Activated T-helper 1 cell treated with anti-CD3 and anti-CD28 coated beads, Interleukin-12 subunit alpha, Interleukin-12 subunit beta, Interleukin-2, Interleukin-4 antibody, amounts not matched to agents 30 ng/mL and 10 ng/mL and 1 ng/mL, durations not matched to agents 14 hours and 24 hours and 36 hours (primary cell): ENCODE results near the gene CAMK1. TPM values are rescaled to one million over a fixed set of nuclear protein-coding genes. Genes with fewer than 3 reads are reported as not detected.

Experiments
- DNase-seq: peaks from one replicate; pipeline ENCODE4 v3.0.0; 2021; ENCODE audit warnings: low spot score
- H3K27ac Mint-ChIP-seq: one replicate; pipeline ENCODE4 v1.8.0; 2021; ENCODE audit warnings: mild to moderate bottlenecking, mixed read lengths
- H3K27me3 Mint-ChIP-seq: one replicate; pipeline ENCODE4 v1.8.0; 2022; ENCODE audit warnings: mild to moderate bottlenecking, moderate library complexity, mixed read lengths; ENCODE audit not compliant: insufficient read depth
- H3K36me3 Mint-ChIP-seq: one replicate; pipeline ENCODE4 v1.8.0; 2021; ENCODE audit warnings: low read depth, mixed read lengths
- H3K4me1 Mint-ChIP-seq: one replicate; pipeline ENCODE4 v1.8.0; 2021; ENCODE audit warnings: low read depth, mixed read lengths
- H3K4me3 Mint-ChIP-seq: one replicate; pipeline ENCODE4 v1.8.0; 2021; ENCODE audit warnings: mild to moderate bottlenecking, moderate library complexity, mixed read lengths
- H3K9me3 Mint-ChIP-seq: one replicate; pipeline ENCODE4 v1.8.0; 2021; ENCODE audit warnings: mixed read lengths
- intact Hi-C: fragments of 100-400 bp; cut with micrococcal nuclease; formaldehyde crosslinking; loops from one replicate; pipeline ENCODE4 v1.15.1; 2024
- total RNA-seq: library from RNA; stranded (reverse); gene quantifications from 2 replicates; pipeline ENCODE4 v1.2.3, GENCODE V29; 2022

CAMK1 gene
- 55.0 and 57.8 TPM in 2 replicates for total RNA-seq

- DNase-seq: peak; percentile 67
- Mint-ChIP-seq H3K9me3 (no peaks in the 10 kb centered on the region), H3K4me3 (peak within 1 kb of the TSS; percentile 80), H3K4me1 (peaks cover 30% of the 10 kb centered on the region), H3K36me3 (peaks cover 12% of the 10 kb centered on the region), H3K27ac (peak within 1 kb of the TSS; percentile 71), H3K27me3 (peaks cover 2% of the 10 kb centered on the region)
- intact Hi-C loops: loop anchor here (1.0 to 2.0 kb wide), 3 partner anchors 9 to 19 kb away; no protein-coding TSS in a partner anchor
Measured at GRCh38 chr3:9769426-9770275, at the start of gene CAMK1. CAMK1 (minus strand) TSS chr3:9769947; CDS start chr3:9767749, 2,198 bp downstream.

DNA sequence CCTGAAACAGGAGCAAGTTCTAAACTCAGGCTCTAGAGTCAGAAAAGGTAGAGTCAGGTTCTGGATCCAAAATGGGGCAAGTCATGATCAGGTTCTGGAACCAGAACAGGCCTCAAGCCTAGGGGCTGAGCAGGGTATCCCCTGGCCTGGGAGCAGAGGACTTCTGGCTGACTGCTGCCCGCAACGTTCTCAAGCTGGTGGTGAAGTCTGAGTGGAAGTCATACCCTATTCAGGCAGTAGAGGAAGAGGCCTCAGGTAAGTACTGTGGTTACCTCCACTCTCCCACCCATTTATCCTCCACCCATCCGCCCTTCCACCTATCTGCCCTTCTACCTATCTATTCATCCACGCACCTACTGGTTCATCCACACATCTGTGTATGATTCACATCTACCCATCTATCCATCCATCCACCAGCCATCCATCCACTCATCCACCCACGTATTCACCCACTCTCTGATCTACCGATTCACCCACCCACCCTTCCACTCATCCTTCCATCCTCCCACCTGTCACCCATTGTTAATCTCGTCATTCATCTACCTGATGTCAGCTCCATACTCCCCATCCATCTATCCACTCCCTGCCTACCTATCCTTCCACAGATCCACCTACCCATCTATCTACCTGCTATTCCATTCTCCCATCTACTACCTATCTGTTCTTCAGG lies 49.1 kb upstream of the CAMK1 start:
- intact Hi-C loops: no loop called here
- peaks cover 7% of the 10 kb centered on the region for H3K4me1 Mint-ChIP-seq
- H3K27me3 Mint-ChIP-seq: no peaks in the 10 kb centered on the region
- H3K36me3 Mint-ChIP-seq: peaks cover 17% of the 10 kb centered on the region
- no peak overlapping the region for H3K4me3 Mint-ChIP-seq
- no peaks in the 10 kb centered on the region for H3K9me3 Mint-ChIP-seq
- DNase-seq: no peak
- H3K27ac Mint-ChIP-seq: peak overlapping the region; percentile 19

DNA sequence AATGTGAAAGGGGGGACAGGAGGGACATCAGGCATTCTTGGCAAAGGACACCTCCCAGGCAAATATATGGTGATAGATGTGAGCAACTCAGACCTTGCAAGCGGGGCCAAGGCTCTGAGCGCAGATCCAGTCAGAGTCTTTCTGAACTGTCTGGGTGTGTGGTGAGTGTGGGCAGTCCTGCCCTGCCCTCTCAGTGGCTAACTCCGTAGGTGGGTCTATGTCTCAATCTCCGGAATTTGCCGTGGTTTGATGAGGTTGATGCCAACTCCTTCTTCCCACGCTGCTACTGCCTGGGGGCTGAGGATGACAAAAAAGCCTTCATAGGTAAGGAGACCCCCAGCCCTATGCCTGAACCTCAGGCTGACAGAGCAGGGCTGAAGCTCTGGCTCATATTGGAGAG lies 47.7 kb upstream of the CAMK1 start:
- H3K4me1 Mint-ChIP-seq: peaks cover 7% of the 10 kb centered on the region
- intact Hi-C loops: no loop called here
- no peak overlapping the region for H3K27ac Mint-ChIP-seq
- no peaks in the 10 kb centered on the region for H3K9me3 Mint-ChIP-seq
- H3K4me3 Mint-ChIP-seq: no peak overlapping the region
- no peak for DNase-seq
- no peaks in the 10 kb centered on the region for H3K27me3 Mint-ChIP-seq
- peaks cover 17% of the 10 kb centered on the region for H3K36me3 Mint-ChIP-seq

DNA sequence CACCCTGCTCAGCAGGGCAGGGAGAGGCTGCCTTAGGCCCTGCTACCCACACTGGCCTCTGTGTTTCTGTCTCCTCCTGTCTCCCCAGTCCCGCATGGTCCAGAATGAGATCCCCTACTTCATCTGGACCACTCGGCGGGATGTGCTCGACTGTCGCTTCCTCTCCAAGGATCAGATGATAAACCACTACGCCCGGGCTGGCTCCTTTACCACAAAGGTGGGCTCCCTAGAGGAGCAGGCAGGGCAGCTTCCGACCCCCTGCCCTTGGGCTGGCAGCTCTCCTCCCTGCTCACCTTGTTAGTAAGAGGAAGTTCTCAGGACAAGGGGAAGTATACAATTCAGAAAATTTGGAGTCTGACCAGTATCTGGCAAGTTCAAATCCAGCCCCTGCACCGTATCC lies 46.2 kb upstream of the CAMK1 start:
- no peak for DNase-seq
- no peaks in the 10 kb centered on the region for H3K27me3 Mint-ChIP-seq
- intact Hi-C loops: no loop called here
- H3K36me3 Mint-ChIP-seq: peaks cover 20% of the 10 kb centered on the region
- no peak overlapping the region for H3K27ac Mint-ChIP-seq
- H3K4me3 Mint-ChIP-seq: no peak overlapping the region
- peaks cover 14% of the 10 kb centered on the region for H3K4me1 Mint-ChIP-seq
- H3K9me3 Mint-ChIP-seq: no peaks in the 10 kb centered on the region

DNA sequence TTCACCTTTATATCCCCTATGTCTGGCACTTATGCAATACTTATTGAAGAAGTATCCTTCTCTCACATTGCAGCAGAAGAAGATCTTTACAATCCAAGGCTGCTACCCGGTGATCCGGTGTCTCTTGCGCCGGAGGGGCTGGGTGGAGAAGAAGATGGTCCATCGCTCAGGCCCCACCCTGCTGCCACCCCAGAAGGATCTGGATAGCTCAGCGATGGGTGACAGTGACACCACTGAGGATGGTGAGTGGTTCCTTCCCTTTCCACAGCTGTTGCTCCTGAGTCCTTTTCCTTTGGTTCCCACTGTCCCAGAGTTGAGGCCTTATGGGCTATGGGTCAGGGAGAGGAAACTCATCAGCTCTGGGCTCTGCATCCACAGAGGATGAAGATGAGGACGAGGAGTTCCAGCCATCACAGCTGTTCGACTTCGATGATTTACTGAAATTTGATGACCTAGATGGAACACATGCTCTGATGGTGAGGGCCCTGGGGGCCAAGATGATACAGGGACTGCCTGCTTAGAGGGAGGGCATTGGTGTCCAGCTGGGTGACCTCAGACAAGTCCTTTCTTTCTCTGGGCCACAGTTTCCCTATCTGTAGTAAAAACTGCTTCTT lies 43.2 kb upstream of the CAMK1 start:
- H3K4me1 Mint-ChIP-seq: peaks cover 29% of the 10 kb centered on the region
- DNase-seq: no peak
- intact Hi-C loops: no loop called here
- H3K27me3 Mint-ChIP-seq: no peaks in the 10 kb centered on the region
- no peak overlapping the region for H3K27ac Mint-ChIP-seq
- H3K4me3 Mint-ChIP-seq: no peak overlapping the region
- H3K9me3 Mint-ChIP-seq: no peaks in the 10 kb centered on the region
- peaks cover 26% of the 10 kb centered on the region for H3K36me3 Mint-ChIP-seq

DNA sequence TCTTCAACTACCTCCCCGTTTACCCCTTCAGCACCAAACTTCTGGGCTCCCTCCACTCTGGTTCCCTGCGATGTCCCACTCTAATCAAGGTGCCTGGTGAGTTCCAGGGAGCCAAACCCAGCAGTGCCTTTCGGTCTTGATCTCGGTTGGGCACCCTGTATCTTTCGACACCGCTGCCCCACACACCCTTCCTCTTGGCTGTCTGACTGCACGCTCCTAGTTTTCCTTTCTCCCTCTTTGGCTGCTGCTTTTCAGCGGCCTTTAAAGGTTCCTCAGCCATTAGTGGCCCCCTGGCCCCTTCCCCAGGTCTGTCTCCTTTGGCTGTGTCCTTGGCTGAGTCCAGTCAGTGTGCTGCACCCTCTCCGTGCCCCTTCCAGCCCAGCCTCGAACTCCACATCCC lies 41.1 kb upstream of the CAMK1 start:
- peak overlapping the region; percentile 68 for H3K27ac Mint-ChIP-seq
- peaks cover 40% of the 10 kb centered on the region for H3K4me1 Mint-ChIP-seq

GRCh38 chr3:9810433-9810770 lies 40.7 kb upstream of the CAMK1 start:
- no peak for DNase-seq
- Mint-ChIP-seq H3K36me3 (peaks cover 30% of the 10 kb centered on the region), H3K4me3 (peak overlapping the region; percentile 67), H3K9me3 (no peaks in the 10 kb centered on the region), H3K27me3 (no peaks in the 10 kb centered on the region), H3K27ac (peak overlapping the region; percentile 68), H3K4me1 (peaks cover 40% of the 10 kb centered on the region)
- intact Hi-C loops: no loop called here

More for the DNA sequence above, 41.1 kb upstream of the CAMK1 start:
- intact Hi-C loops: no loop called here
- Mint-ChIP-seq H3K36me3 (peaks cover 30% of the 10 kb centered on the region), H3K4me3 (peak overlapping the region; percentile 67), H3K27me3 (no peaks in the 10 kb centered on the region), H3K9me3 (no peaks in the 10 kb centered on the region)
- no peak for DNase-seq

DNA sequence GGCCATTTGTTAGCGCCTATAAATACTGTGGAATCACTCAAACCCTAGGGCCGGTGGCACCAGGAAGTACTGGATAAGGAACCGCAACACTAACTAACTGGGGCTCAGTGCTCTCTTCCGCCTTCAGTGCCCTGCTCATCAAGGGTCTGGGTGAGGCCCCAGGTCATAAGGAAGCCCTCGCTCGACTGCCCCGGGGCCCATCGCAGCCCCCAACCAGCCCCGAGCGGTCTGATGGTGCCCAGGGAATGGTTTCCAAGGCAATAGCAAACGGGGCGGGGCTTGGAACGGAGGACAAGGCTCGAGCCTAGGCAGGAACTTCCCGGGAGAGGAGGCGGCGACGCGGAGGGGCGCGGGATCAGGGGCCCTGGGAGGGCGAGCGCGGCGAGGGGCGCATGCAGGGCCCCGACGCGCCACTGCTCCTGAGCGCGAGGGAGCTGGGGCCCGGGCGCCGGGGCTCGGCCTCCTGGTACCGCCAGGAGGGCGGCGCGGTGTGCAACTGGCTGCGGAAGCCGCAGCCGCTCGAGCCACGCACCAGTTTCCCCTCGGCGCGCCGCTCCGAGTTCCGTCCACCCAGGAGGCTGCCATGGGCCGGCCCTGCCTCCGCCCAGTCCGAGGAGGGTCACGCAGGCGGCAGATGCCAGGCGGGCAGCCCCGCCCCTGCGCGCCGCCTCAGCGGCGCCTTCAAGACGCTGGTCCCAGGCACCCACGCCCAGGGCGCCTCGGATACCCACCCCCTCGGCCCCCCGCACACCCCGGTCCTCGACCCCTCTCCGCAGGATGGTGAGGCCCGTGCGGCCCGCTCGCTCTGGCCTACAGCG lies 40.1 kb upstream of the CAMK1 start, which contains the start of gene TTLL3:
Gene TTLL3 (plus strand): TSS at position 648 of the 818 bp plus-strand sequence. CDS start 400 bp downstream, outside the sequence.
- Mint-ChIP-seq H3K9me3 (no peaks in the 10 kb centered on the region), H3K4me3 (peak within 1 kb of the TSS; percentile 86), H3K27ac (peak within 1 kb of the TSS; percentile 93), H3K27me3 (no peaks in the 10 kb centered on the region), H3K36me3 (peaks cover 34% of the 10 kb centered on the region), H3K4me1 (peaks cover 41% of the 10 kb centered on the region)
- peak; percentile 22 for DNase-seq
- intact Hi-C loops: loop anchor here (2.0 kb wide), 1 partner anchor 33 kb away; no protein-coding TSS in a partner anchor

DNA sequence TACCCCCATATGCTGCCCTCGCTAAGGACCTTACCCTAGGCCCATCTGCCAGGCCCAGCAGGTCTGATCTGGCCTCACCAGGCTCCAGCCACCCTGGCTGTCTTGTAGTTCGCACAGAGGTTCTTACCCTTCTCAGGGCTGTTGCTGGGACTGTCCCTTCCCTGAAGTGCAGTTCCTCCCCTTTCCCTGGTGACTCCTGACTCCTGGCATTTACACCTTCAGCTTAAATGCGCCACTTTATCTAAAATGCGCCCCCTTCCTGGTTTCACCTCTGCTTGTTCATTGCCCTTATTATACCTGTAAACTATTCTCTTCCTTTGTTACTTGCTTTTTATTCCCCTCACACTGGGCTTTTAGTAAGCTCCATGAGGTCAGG lies 39.5 kb upstream of the CAMK1 start:
- DNase-seq: no peak
- H3K9me3 Mint-ChIP-seq: no peaks in the 10 kb centered on the region
- H3K27ac Mint-ChIP-seq: peak overlapping the region; percentile 93
- intact Hi-C loops: loop anchor here (2.0 kb wide), 1 partner anchor 34 kb away; no protein-coding TSS in a partner anchor
- H3K4me1 Mint-ChIP-seq: peaks cover 47% of the 10 kb centered on the region
- H3K36me3 Mint-ChIP-seq: peaks cover 40% of the 10 kb centered on the region
- H3K4me3 Mint-ChIP-seq: peak overlapping the region; percentile 86
- no peaks in the 10 kb centered on the region for H3K27me3 Mint-ChIP-seq

GRCh38 chr3:9808345-9809037 lies 38.7 kb upstream of the CAMK1 start:
- no peaks in the 10 kb centered on the region for H3K9me3 Mint-ChIP-seq
- no peaks in the 10 kb centered on the region for H3K27me3 Mint-ChIP-seq
- peak overlapping the region; percentile 86 for H3K4me3 Mint-ChIP-seq
- H3K4me1 Mint-ChIP-seq: peaks cover 52% of the 10 kb centered on the region
- peak overlapping the region; percentile 93 for H3K27ac Mint-ChIP-seq
- intact Hi-C loops: loop anchor here (1.0 to 2.0 kb wide), 3 partner anchors 16 to 81 kb away; partner anchors contain the start of gene TADA3
- peak; percentile 17 for DNase-seq
- H3K36me3 Mint-ChIP-seq: peaks cover 47% of the 10 kb centered on the region

DNA sequence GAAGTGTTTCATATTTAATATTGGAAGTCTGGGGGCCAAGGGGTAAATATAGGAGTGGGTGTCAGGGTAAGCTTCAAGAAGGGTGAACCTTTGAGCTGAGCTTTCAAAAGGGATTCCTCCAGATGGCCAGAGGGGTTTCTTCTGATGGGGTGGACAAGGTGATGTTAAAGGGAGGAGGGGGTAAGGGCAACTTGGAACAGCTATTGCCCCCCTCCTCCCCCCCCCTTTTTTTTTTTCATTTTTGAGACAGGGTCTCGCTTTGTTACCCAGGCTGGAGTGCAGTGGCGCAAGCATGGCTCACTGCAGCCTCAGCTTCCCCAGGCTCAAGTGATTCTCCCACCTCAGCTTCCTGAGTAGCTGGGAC lies 38.2 kb upstream of the CAMK1 start:
- H3K4me3 Mint-ChIP-seq: peak overlapping the region; percentile 2
- DNase-seq: no peak
- H3K9me3 Mint-ChIP-seq: no peaks in the 10 kb centered on the region
- peak overlapping the region; percentile 93 for H3K27ac Mint-ChIP-seq
- peaks cover 56% of the 10 kb centered on the region for H3K4me1 Mint-ChIP-seq
- peaks cover 53% of the 10 kb centered on the region for H3K36me3 Mint-ChIP-seq
- intact Hi-C loops: loop anchor here (1.0 to 2.0 kb wide), 3 partner anchors 16 to 81 kb away; partner anchors contain the start of gene TADA3
- H3K27me3 Mint-ChIP-seq: no peaks in the 10 kb centered on the region
